HepG2 (cell line): ENCODE data around the gene TAS1R3. TPM values are rescaled to one million over a fixed set of nuclear protein-coding genes. Genes with fewer than 3 reads are reported as not detected.

ENCODE experiments used
- MAFG ChIP-seq: sonication (generic); formaldehyde crosslinking; IDR thresholded peaks from 2 replicates; pipeline ENCODE4 v1.5.1; 2020; ENCODE audit warnings: mild to moderate bottlenecking, missing genetic modification reagents
- SOX13 ChIP-seq, 3 experiments: fragments of 450-650 bp in 1 of 3; sonication (generic) in 1 of 3; formaldehyde crosslinking in 1 of 3; IDR thresholded peaks in 2 of 3; conservative IDR thresholded peaks in 1 of 3; 2 replicates each; pipeline versions ENCODE4 v1.5.0 to v1.6.1; 2016 to 2020; ENCODE audit warnings: antibody characterized with exemption in 1 of 3, mild to moderate bottlenecking in 1 of 3, missing compliant biosample characterization in 1 of 3, missing genetic modification reagents in 1 of 3, moderate library complexity in 1 of 3
- SUZ12 ChIP-seq: fragments of 150-350 bp; IDR thresholded peaks from 2 replicates; pipeline ENCODE4 v1.6.1; 2014; ENCODE audit warnings: low read depth, low read length
- ZBTB7A ChIP-seq: sonication (generic); formaldehyde crosslinking; IDR thresholded peaks from 2 replicates; pipeline ENCODE4 v1.8.0; 2022; ENCODE audit warnings: mild to moderate bottlenecking, missing genetic modification reagents
- ZFP1 ChIP-seq: IDR thresholded peaks from 2 replicates; pipeline ENCODE4 v1.6.1; 2016
- ZFP36L2 ChIP-seq: sonication (generic); formaldehyde crosslinking; IDR thresholded peaks from 2 replicates; pipeline ENCODE4 v1.4.0; 2020; ENCODE audit warnings: missing genetic modification reagents
- ZMYM4 ChIP-seq: sonication (generic); formaldehyde crosslinking; IDR thresholded peaks from 2 replicates; pipeline ENCODE4 v1.8.1; 2023; ENCODE audit warnings: mild to moderate bottlenecking, missing genetic modification reagents
- ZNF646 ChIP-seq: sonication (generic); formaldehyde crosslinking; IDR thresholded peaks from 2 replicates; pipeline ENCODE4 v1.9.0; 2021; ENCODE audit warnings: mild to moderate bottlenecking, missing genetic modification reagents
- ZNF770 ChIP-seq: sonication (generic); formaldehyde crosslinking; IDR thresholded peaks from 2 replicates; pipeline ENCODE4 v1.5.0; 2020; ENCODE audit warnings: mild to moderate bottlenecking, missing genetic modification reagents
- polyA plus RNA-seq, 8 experiments: library from polyadenylated mRNA; depleted of rRNA in 3 of 8; stranded (reverse) in 7 of 8; unstranded in 1 of 8; fragments of >200 nt; fragmentation: Illumina TruSeq in 4 of 8; extraction: Trizol in 4 of 8; gene quantifications; 2 replicates each; pipeline versions ENCODE4 v1.2.1 to v1.2.3, GENCODE V29; 2011 to 2016; ENCODE audit warnings: low read depth in 4 of 8, missing spikeins in 1 of 8, mixed read lengths in 1 of 8; ENCODE audit not compliant: insufficient read depth in 1 of 8
- total RNA-seq, 5 experiments: library from RNA; depleted of rRNA; stranded (reverse); fragments of >200 nt; fragmentation: Illumina TruSeq; extraction: Trizol; gene quantifications; 2 replicates each; pipeline ENCODE4 v1.2.3, GENCODE V29; 2016; ENCODE audit warnings: low read depth in 1 of 5
- TF ChIP-seq, protein P1 (sequence below): sonication (generic); formaldehyde crosslinking; conservative IDR thresholded peaks from 2 replicates; pipeline ENCODE4 v1.8.0; 2022; ENCODE audit warnings: missing genetic modification reagents
- TF ChIP-seq, protein P2 (sequence below): sonication (generic); formaldehyde crosslinking; IDR thresholded peaks from 2 replicates; pipeline ENCODE4 v1.4.0; 2020; ENCODE audit warnings: missing genetic modification reagents
- TF ChIP-seq, protein P3 (sequence below): sonication (generic); formaldehyde crosslinking; IDR thresholded peaks from 2 replicates; pipeline ENCODE4 v1.4.0; 2020; ENCODE audit warnings: mild to moderate bottlenecking, low read depth, missing genetic modification reagents

TAS1R3 gene
- total and polyA plus RNA-seq, 2 of the 13 experiments (the other 11 are each of a cell fraction or from before 2014, with no cell fraction given) = 0.13 to 0.15 TPM

DNA sequence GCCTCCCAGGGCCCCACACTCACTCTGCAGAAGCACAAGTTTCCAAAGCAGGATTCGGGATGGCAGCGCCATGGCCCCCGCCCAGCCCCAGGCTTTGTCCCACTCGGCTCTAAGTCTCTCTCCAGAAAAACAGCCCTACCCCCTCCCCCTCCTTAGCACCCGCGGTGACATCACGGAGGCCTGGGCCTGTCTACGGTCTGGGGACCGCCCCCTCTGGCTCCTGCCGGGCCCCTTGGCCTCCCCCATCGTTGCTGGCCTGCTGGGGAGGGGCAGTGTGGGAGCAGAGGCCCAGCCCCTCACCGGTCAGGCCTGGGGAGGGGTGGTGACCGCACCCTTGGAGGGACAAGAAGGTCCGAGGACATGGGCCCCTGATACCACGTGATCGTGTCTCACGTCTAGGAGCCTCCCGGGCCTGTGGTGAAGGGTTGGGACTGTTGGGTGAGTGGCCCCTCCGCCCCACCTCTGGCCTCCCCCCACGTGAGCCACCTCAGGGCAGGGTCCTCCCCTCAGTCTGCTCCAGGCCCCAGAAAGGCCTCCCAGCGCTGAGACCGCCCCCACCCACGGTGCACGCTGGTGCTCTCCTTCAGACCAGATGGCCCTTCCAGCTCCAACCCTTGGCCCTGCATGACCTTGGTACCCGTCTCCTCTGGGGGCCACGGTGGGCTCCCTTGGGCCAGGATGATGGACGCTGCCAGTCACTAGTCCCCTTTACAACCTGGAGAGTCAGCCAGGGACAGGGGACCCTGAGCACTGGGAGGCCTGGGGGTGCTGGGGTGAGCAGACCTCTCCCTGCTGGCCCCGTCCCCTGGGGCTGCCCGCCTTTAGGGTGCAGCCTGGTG is 27.6 kb downstream of the TAS1R3 start, which contains the start of gene MXRA8 (continued):
- TF ChIP-seq ZBTB7A (CRISPR knock-in tag) = peak; percentile 88
- TF ChIP-seq ZNF770 (CRISPR knock-in tag) = peak; percentile 70
- TF ChIP-seq, protein P1, sequence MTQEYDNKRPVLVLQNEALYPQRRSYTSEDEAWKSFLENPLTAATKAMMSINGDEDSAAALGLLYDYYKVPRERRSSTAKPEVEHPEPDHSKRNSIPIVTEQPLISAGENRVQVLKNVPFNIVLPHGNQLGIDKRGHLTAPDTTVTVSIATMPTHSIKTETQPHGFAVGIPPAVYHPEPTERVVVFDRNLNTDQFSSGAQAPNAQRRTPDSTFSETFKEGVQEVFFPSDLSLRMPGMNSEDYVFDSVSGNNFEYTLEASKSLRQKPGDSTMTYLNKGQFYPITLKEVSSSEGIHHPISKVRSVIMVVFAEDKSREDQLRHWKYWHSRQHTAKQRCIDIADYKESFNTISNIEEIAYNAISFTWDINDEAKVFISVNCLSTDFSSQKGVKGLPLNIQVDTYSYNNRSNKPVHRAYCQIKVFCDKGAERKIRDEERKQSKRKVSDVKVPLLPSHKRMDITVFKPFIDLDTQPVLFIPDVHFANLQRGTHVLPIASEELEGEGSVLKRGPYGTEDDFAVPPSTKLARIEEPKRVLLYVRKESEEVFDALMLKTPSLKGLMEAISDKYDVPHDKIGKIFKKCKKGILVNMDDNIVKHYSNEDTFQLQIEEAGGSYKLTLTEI (CRISPR knock-in tag) = no peak
- TF ChIP-seq SOX13 (IDR thresholded peaks at IDR 0.05) = no peak
- peak in 1 of 2 experiments; percentile 43; a peak in 2 of 4 replicates for TF ChIP-seq SOX13 (CRISPR knock-in tag; conservative IDR thresholded peaks at IDR 0.05 in 1 of 2, IDR thresholded peaks at IDR 0.05 in 1 of 2)
- TF ChIP-seq ZNF646 = no peak
- no peak for TF ChIP-seq ZFP36L2 (CRISPR knock-in tag)
- TF ChIP-seq, protein P2, sequence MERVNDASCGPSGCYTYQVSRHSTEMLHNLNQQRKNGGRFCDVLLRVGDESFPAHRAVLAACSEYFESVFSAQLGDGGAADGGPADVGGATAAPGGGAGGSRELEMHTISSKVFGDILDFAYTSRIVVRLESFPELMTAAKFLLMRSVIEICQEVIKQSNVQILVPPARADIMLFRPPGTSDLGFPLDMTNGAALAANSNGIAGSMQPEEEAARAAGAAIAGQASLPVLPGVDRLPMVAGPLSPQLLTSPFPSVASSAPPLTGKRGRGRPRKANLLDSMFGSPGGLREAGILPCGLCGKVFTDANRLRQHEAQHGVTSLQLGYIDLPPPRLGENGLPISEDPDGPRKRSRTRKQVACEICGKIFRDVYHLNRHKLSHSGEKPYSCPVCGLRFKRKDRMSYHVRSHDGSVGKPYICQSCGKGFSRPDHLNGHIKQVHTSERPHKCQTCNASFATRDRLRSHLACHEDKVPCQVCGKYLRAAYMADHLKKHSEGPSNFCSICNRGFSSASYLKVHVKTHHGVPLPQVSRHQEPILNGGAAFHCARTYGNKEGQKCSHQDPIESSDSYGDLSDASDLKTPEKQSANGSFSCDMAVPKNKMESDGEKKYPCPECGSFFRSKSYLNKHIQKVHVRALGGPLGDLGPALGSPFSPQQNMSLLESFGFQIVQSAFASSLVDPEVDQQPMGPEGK (CRISPR knock-in tag) = peak; percentile 96
- TF ChIP-seq ZMYM4 (CRISPR knock-in tag) = 0 out of 2 replicates have a peak, but pooled peaks have one; percentile 25
- TF ChIP-seq SUZ12 = no peak
- no peak for TF ChIP-seq MAFG
- no peak for TF ChIP-seq ZFP1 (CRISPR knock-in tag)
- TF ChIP-seq, protein P3, sequence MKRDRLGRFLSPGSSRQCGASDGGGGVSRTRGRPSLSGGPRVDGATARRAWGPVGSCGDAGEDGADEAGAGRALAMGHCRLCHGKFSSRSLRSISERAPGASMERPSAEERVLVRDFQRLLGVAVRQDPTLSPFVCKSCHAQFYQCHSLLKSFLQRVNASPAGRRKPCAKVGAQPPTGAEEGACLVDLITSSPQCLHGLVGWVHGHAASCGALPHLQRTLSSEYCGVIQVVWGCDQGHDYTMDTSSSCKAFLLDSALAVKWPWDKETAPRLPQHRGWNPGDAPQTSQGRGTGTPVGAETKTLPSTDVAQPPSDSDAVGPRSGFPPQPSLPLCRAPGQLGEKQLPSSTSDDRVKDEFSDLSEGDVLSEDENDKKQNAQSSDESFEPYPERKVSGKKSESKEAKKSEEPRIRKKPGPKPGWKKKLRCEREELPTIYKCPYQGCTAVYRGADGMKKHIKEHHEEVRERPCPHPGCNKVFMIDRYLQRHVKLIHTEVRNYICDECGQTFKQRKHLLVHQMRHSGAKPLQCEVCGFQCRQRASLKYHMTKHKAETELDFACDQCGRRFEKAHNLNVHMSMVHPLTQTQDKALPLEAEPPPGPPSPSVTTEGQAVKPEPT (CRISPR knock-in tag) = peak; percentile 29; the same call in 1 of the 2 replicates
